Measurements from ENCODE around the gene CELA2A. TPM values are rescaled to one million over a fixed set of nuclear protein-coding genes. Genes with fewer than 3 reads are reported as not detected.

CELA2A gene
- total RNA-seq (not detected), polyA plus RNA-seq (ENCODE audit: insufficient read length in 6 of 6) (under 1 TPM in 3 of 6 donors, not detected in 3; 0.34 to 0.53 (median 0.49) TPM)
- long read RNA-seq, donor 1, result 0 reads
- long read RNA-seq, donor 2, result 0 reads
- long read RNA-seq, donor 3, result 0 reads
- long read RNA-seq, donor 4, result 0 reads
- long read RNA-seq, donor 5, result 0 reads
- long read RNA-seq, donor 6, result 0 reads
- long read RNA-seq, donor 7, result 0 reads
- long read RNA-seq, donor 8, result 0 reads
- long read RNA-seq, donor 9, result 0 reads
- long read RNA-seq, donor 10, result 0 reads
- long read RNA-seq, donor 11, result 0 reads
- long read RNA-seq, donor 12, result 0 reads

DNA sequence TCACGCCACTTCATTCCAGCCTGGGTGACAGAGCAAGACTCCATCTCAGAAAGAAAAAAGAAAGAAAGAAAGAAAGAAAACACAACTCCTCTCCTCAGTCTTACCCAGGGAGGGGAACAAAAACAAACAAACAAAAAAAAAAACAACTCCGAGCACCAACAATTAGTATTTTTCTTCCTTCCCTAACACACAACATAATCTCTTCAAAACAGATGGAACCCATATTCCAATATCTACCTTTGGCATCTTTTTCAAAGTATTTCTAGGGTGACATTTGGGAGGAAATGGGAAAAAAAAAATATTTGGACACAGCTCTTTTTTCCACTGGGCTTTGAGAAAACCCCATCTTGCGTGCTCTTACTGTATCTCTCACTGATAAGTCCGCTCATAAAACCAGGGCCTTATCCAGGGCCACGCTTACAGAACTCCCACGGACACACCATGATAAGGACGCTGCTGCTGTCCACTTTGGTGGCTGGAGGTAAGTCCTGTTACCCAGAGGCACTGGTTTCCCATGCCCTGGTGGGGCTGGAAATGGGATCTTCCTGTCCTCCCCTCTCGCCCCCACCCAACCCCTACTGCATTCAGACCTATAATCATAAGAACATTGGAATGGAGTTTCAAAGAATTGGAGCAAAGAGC, at the start of gene CELA2A:
Gene CELA2A (plus strand): TSS at position 420 of the 642 bp plus-strand sequence. CDS start 22 bp downstream, at position 442.
- Histone ChIP-seq H3K36me3 (no peaks in the 10 kb centered on the region), H3K27ac (no peak within 1 kb of the TSS), H3K4me1 (peaks cover 0 to 9% of the 10 kb centered on the region in 2 donors), H3K27me3 (no peaks in the 10 kb centered on the region), H3K4me3 (no peak within 1 kb of the TSS), H3K9me3 (no peaks in the 10 kb centered on the region)
- ATAC-seq (no peak), DNase-seq (no peak)
- TF ChIP-seq CTCF (IDR thresholded peaks at IDR 0.05), result no peak
- intact Hi-C loops (cut with DNase I), result no loop called here

DNA sequence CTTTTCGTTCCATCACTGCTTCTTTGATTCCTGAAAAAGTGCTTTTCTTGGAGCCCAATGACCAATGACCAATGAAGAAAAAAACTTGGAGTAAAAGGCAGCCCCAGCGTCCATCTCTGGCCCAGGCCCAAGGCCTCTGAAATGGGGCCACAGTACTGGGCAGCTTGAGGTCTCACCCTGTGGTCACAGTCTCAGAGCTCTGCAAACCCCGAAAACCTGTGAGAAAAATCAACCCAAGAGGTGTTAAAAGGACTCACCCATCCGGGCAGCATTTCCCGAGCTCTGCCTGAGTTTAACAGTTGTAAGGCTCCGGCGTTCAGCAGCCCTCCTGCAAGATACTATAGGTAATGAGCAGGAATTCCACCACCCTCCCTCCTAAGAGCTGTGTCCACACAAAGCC, 49.0 kb upstream of the CELA2A start:
- Histone ChIP-seq H3K36me3 (no peaks in the 10 kb centered on the region), H3K27ac (no peak overlapping the region), H3K4me1 (peaks cover 5 to 28% of the 10 kb centered on the region in 2 donors), H3K9me3 (no peaks in the 10 kb centered on the region), H3K27me3 (no peaks in the 10 kb centered on the region), H3K4me3 (no peak overlapping the region)
- no peak for TF ChIP-seq CTCF (IDR thresholded peaks at IDR 0.05)
- intact Hi-C loops (cut with DNase I), result no loop called here
- no peak for DNase-seq
- ATAC-seq, result no peak

DNA sequence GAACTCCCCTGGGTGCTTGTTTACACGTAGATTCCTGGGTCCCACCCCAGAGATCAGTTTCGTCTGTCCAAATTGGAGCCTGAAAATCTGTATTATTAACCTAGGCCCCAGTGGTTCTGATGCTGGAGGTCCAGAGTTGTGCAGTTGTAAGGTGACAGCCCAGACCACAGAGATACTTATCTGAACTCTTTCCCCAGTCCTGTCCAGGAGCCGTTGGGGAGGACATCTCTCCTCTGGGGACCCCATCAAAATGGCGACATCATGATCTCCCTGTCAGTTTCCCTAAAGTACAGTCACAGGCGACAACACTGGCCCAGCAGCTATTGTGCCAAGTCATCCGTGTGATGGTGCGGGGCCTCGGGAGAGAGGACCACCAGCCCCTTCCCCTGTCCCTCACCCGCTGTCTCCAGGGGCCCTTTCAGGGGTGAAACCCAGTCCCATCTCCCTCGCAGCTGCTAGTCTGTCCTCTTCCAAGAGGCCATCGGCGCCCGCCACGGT, 47.6 kb upstream of the CELA2A start:
- Histone ChIP-seq H3K36me3 (peaks cover 0 to 9% of the 10 kb centered on the region in 2 donors), H3K27ac (peak overlapping the region in 1 of 2 donors; percentile 89), H3K4me3 (peak overlapping the region; percentile 85 to 92), H3K4me1 (peaks cover 5 to 42% of the 10 kb centered on the region in 2 donors), H3K9me3 (no peaks in the 10 kb centered on the region), H3K27me3 (no peaks in the 10 kb centered on the region)
- intact Hi-C loops (cut with DNase I), result no loop called here
- no peak for TF ChIP-seq CTCF (IDR thresholded peaks at IDR 0.05)
- no peak for ATAC-seq
- DNase-seq, result no peak

GRCh38 chr1:15409388-15410222, 46.9 kb upstream of the CELA2A start, which contains the start of gene EFHD2:
Gene EFHD2 (plus strand): TSS chr1:15409888. CDS start chr1:15409972, 84 bp downstream.
- H3K4me3 ChIP-seq, result peak within 1 kb of the TSS; percentile 85 to 92
- H3K9me3 ChIP-seq, result no peaks in the 10 kb centered on the region
- peaks cover 5 to 49% of the 10 kb centered on the region in 2 donors for H3K4me1 ChIP-seq
- peaks cover 0 to 16% of the 10 kb centered on the region in 2 donors for H3K36me3 ChIP-seq
- peak; percentile 91 for ATAC-seq
- TF ChIP-seq CTCF (IDR thresholded peaks at IDR 0.05), result no peak
- intact Hi-C loops (cut with DNase I), result no loop called here
- no peaks in the 10 kb centered on the region for H3K27me3 ChIP-seq
- peak within 1 kb of the TSS; percentile 39 to 89 for H3K27ac ChIP-seq
- peak; percentile 84 to 98 (median 89) for DNase-seq

All from left lung (tissue), 14 donors.